Activated CD4-positive, alpha-beta memory T cell treated with anti-CD3 and anti-CD28 coated beads for 36 hours (primary cell): ENCODE data around the gene RAB25. TPM values are rescaled to one million over a fixed set of nuclear protein-coding genes. Genes with fewer than 3 reads are reported as not detected.
"Not testable (repeated sequence)": the region's sequence is repeated elsewhere in the genome, so short reads cannot be mapped to it uniquely, and the experiment has no call there.

Experiments
- CTCF ChIA-PET: fragments of 350-600 bp; sonication (Branson Sonifier 250); formaldehyde crosslinking; loops from one replicate; lab custom pipeline; 2021; ENCODE audit warnings: antibody characterized with exemption, inconsistent platforms; lab: Charles Lee
- POLR2A ChIA-PET: fragments of 350-600 bp; sonication (Branson Sonifier 250); formaldehyde crosslinking; loops from one replicate; lab custom pipeline; 2021; ENCODE audit warnings: antibody characterized with exemption; lab: Charles Lee
- DNase-seq: peaks from one replicate; pipeline ENCODE4 v3.0.0-alpha.2; 2020
- H3K27ac Mint-ChIP-seq: one replicate; pipeline ENCODE4 v1.8.0; 2021; ENCODE audit warnings: mixed read lengths
- H3K27me3 Mint-ChIP-seq: one replicate; pipeline ENCODE4 v1.8.0; 2021; ENCODE audit warnings: mixed read lengths
- H3K36me3 Mint-ChIP-seq: one replicate; pipeline ENCODE4 v1.8.0; 2021; ENCODE audit warnings: mixed read lengths
- H3K4me1 Mint-ChIP-seq: one replicate; pipeline ENCODE4 v1.8.0; 2021; ENCODE audit warnings: low read depth, mixed read lengths
- H3K4me3 Mint-ChIP-seq: one replicate; pipeline ENCODE4 v1.8.0; 2021; ENCODE audit warnings: mild to moderate bottlenecking, mixed read lengths
- H3K9me3 Mint-ChIP-seq: one replicate; pipeline ENCODE4 v1.8.0; 2021; ENCODE audit warnings: mixed read lengths
- intact Hi-C: fragments of 100-400 bp; cut with micrococcal nuclease; formaldehyde crosslinking; loops from one replicate; pipeline ENCODE4 v1.15.1; 2023
- total RNA-seq, 2 experiments: library from RNA; stranded (reverse); gene quantifications; one replicate each; pipeline ENCODE4 v1.2.3, GENCODE V29; 2021

RAB25 gene
- total RNA-seq, 2 experiments from 2014 or later: 0.52 to 0.56 TPM

- H3K9me3 Mint-ChIP-seq: no peaks in the 10 kb centered on the region
- H3K4me1 Mint-ChIP-seq: peaks cover 23% of the 10 kb centered on the region
- peak within 1 kb of the TSS; percentile 87 for H3K27ac Mint-ChIP-seq
- POLR2A ChIA-PET: interaction anchor here (0.7 to 5.3 kb wide), 7 partner anchors 9 to 104 kb away, joined by 4 to 95 read pairs (median 9); partner anchors contain the start of genes PMF1 and SLC25A44
- H3K27me3 Mint-ChIP-seq: no peaks in the 10 kb centered on the region
- peaks cover 11% of the 10 kb centered on the region for H3K36me3 Mint-ChIP-seq
- CTCF ChIA-PET: interaction anchor here (0.5 to 26.8 kb wide), 5 partner anchors 9 to 584 kb away, joined by 3 to 1097 read pairs (median 6); no protein-coding TSS in a partner anchor
- H3K4me3 Mint-ChIP-seq: peak within 1 kb of the TSS; percentile 93
- intact Hi-C loops: loop anchor here (1.0 kb wide), 4 partner anchors 8 to 18 kb away; no protein-coding TSS in a partner anchor
- DNase-seq: peak; percentile 92
These were observed 53.4 kb downstream of the RAB25 start, which contains the start of gene LMNA for GRCh38 chr1:156114101-156114918. Gene LMNA (plus strand): TSS chr1:156114711. CDS start chr1:156114919, 208 bp downstream.

- ChIA-PET CTCF (interaction anchor here (0.8 to 26.8 kb wide), 4 partner anchors 9 to 109 kb away, joined by 3 to 1097 read pairs (median 32); no protein-coding TSS in a partner anchor), POLR2A (interaction anchor here (0.6 to 5.3 kb wide), 7 partner anchors 10 to 103 kb away, joined by 4 to 95 read pairs (median 9); partner anchors contain the start of gene PMF1)
- H3K9me3 Mint-ChIP-seq: no peaks in the 10 kb centered on the region
- intact Hi-C loops: loop anchor here (1.0 kb wide), 4 partner anchors 8 to 19 kb away; no protein-coding TSS in a partner anchor
- peaks cover 26% of the 10 kb centered on the region for H3K4me1 Mint-ChIP-seq
- no peaks in the 10 kb centered on the region for H3K27me3 Mint-ChIP-seq
- H3K36me3 Mint-ChIP-seq: peaks cover 12% of the 10 kb centered on the region
- H3K4me3 Mint-ChIP-seq: peak overlapping the region; percentile 93
- peak overlapping the region; percentile 87 for H3K27ac Mint-ChIP-seq
- DNase-seq: peak; percentile 38
These were observed 54.1 kb downstream of the RAB25 start for GRCh38 chr1:156114919-156115513.

- DNase-seq: no peak
- Mint-ChIP-seq H3K9me3 (no peaks in the 10 kb centered on the region), H3K27me3 (no peaks in the 10 kb centered on the region), H3K36me3 (peaks cover 15% of the 10 kb centered on the region), H3K4me1 (peaks cover 33% of the 10 kb centered on the region), H3K4me3 (peak overlapping the region; percentile 93), H3K27ac (peak overlapping the region; percentile 87)
- ChIA-PET POLR2A (interaction anchor here (0.6 to 5.3 kb wide), 6 partner anchors 10 to 102 kb away, joined by 3 to 95 read pairs (median 24); no protein-coding TSS in a partner anchor), CTCF (interaction anchor here (0.8 to 26.8 kb wide), 3 partner anchors 8 to 18 kb away, joined by 3 to 1097 read pairs (median 57); no protein-coding TSS in a partner anchor)
- intact Hi-C loops: no loop called here
These were observed 54.8 kb downstream of the RAB25 start for GRCh38 chr1:156115514-156116374.

- peak overlapping the region; percentile 87 for H3K27ac Mint-ChIP-seq
- intact Hi-C loops: not testable (repeated sequence)
These were observed 55.8 kb downstream of the RAB25 start for GRCh38 chr1:156116731-156117130.

GRCh38 chr1:156117414-156118176, 56.6 kb downstream of the RAB25 start:
- Mint-ChIP-seq H3K27ac (no peak overlapping the region), H3K27me3 (no peaks in the 10 kb centered on the region), H3K9me3 (no peaks in the 10 kb centered on the region), H3K4me3 (peak overlapping the region; percentile 50), H3K36me3 (peaks cover 15% of the 10 kb centered on the region), H3K4me1 (peaks cover 43% of the 10 kb centered on the region)
- DNase-seq: no peak
- intact Hi-C loops: no loop called here
- POLR2A ChIA-PET: interaction anchor here (4.3 kb wide), 1 partner anchor 8 kb away, joined by 57 read pairs; no protein-coding TSS in a partner anchor
- CTCF ChIA-PET: interaction anchor here (1.3 to 26.8 kb wide), 3 partner anchors 10 to 20 kb away, joined by 7 to 1097 read pairs (median 57); no protein-coding TSS in a partner anchor

More at GRCh38 chr1:156116731-156117130, 55.8 kb downstream of the RAB25 start:
- H3K9me3 Mint-ChIP-seq, H3K27me3 Mint-ChIP-seq, DNase-seq: not testable (repeated sequence)
- peaks cover 15% of the 10 kb centered on the region for H3K36me3 Mint-ChIP-seq
- ChIA-PET POLR2A (interaction anchor here (0.6 to 5.3 kb wide), 3 partner anchors 9 to 85 kb away, joined by 3 to 95 read pairs (median 57); no protein-coding TSS in a partner anchor), CTCF (interaction anchor here (4.2 to 26.8 kb wide), 2 partner anchors 11 to 19 kb away, joined by 57 to 1097 read pairs; no protein-coding TSS in a partner anchor)
- peaks cover 40% of the 10 kb centered on the region for H3K4me1 Mint-ChIP-seq
- H3K4me3 Mint-ChIP-seq: peak overlapping the region; percentile 93

DNA sequence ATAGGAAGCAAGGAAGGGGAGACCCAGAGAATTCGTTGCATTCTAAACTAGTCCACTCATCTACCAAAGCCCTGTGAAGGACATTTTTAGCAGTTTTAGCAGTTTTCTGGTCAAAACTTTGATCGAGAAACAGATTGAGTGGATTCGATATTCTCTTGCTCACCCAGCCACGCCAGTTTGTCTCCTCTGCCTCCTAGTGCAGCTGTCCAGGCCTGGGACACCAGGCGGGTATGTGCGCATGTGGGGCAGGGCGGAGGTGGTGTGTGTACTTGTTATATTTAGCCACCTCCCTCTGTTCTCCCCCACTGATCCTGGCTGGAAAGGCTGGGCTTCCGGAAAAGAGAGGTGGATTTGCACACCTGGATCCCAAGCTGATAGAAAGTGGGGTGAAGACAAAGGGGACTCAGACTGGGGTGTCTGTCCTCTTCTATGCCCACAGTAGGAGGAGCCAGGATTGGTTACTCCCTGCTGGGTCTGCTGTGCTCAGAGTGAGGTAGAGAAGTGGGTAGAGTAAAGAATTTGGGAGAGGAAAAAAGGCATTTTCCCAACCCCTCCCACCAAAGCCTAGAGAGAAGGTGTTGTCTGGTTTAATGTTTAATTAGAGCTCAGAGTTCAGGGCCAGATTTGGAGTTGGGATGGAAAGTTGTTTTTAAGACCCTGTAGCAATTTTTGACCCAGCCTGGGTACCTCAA, 57.4 kb downstream of the RAB25 start:
- intact Hi-C loops: no loop called here

DNA sequence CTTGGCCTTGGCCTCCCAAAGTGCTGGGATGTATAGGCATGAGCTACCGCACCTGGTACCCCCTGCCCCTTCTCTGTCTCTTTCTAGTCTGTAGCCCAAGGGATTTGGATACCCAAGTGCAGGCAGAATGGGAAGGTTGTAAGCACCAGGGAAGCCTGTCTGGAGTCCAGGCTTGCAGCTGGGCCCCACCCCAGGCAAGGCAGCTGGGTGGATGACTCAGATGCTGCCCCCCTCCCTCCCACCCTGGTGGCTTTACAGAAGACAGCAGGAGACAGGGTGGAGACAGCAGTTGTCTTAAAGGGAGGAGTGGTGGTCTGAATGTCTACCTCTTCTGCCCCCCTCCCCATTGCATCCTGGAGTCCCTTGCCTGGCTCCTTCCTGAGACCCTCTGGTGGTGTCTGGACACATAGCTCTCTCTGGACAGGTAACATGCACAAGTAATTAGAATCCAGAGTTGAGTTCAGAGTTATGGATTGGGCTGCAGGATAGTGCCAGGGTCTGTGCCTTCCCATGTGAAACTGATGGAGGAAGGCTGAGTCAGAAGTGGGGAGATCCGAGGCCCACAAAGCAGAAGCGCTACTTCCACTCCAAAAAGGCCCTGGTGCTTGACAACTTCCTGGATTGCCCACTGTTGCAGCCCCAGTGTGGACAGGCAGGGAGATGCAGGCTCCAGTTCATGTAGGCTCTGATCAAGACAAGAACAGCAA, 58.7 kb downstream of the RAB25 start:
- peak overlapping the region; percentile 12 for H3K4me3 Mint-ChIP-seq
- peaks cover 55% of the 10 kb centered on the region for H3K4me1 Mint-ChIP-seq
- peak overlapping the region; percentile 9 for H3K27ac Mint-ChIP-seq
- intact Hi-C loops: no loop called here
- DNase-seq: peak; percentile 37
- POLR2A ChIA-PET: interaction anchor here (1.4 to 1.8 kb wide), 3 partner anchors 14 to 23 kb away, joined by 6 to 8 read pairs (median 6); no protein-coding TSS in a partner anchor
- no peaks in the 10 kb centered on the region for H3K27me3 Mint-ChIP-seq
- H3K36me3 Mint-ChIP-seq: peaks cover 13% of the 10 kb centered on the region
- CTCF ChIA-PET: interaction anchor here (1.7 to 26.8 kb wide), 2 partner anchors 11 to 22 kb away, joined by 5 to 1097 read pairs; no protein-coding TSS in a partner anchor
- H3K9me3 Mint-ChIP-seq: no peaks in the 10 kb centered on the region

More for the DNA sequence above, 57.4 kb downstream of the RAB25 start:
- Mint-ChIP-seq H3K9me3 (no peaks in the 10 kb centered on the region), H3K27ac (peak overlapping the region; percentile 31), H3K4me3 (peak overlapping the region; percentile 51), H3K27me3 (no peaks in the 10 kb centered on the region), H3K4me1 (peaks cover 51% of the 10 kb centered on the region), H3K36me3 (peaks cover 15% of the 10 kb centered on the region)
- CTCF ChIA-PET: interaction anchor here (1.3 to 26.8 kb wide), 3 partner anchors 9 to 21 kb away, joined by 5 to 1097 read pairs (median 7); no protein-coding TSS in a partner anchor
- DNase-seq: no peak
- POLR2A ChIA-PET: interaction anchor here (1.4 to 1.6 kb wide), 2 partner anchors 12 to 22 kb away, joined by 6 to 8 read pairs; no protein-coding TSS in a partner anchor
